Thyroid gland (tissue), 4 donors: ENCODE measurements around the gene CCNQ. TPM values are rescaled to one million over a fixed set of nuclear protein-coding genes. Genes with fewer than 3 reads are reported as not detected.

ENCODE experiments used
- DNase-seq, 2 donors: peaks; one replicate each; pipeline ENCODE4 v3.0.0-alpha.2; 2019
- H3K27ac ChIP-seq, 3 donors: fragments of 200-600 bp; sonication (generic); 1 replicate in 2 of 3; 2 replicates in 1 of 3; pipeline ENCODE4 v1.5.1; 2016 to 2019; ENCODE audit warnings: mild to moderate bottlenecking in 1 of 3, moderate library complexity in 1 of 3
- H3K27me3 ChIP-seq: fragments of 200-600 bp; sonication (generic); one replicate; pipeline ENCODE4 v1.5.1; 2019
- H3K36me3 ChIP-seq, 2 donors: fragments of 200-600 bp; sonication (generic); one replicate each; pipeline ENCODE4 v1.5.1; 2016 to 2019
- H3K4me1 ChIP-seq, 2 donors: fragments of 200-600 bp; sonication (generic); one replicate each; pipeline ENCODE4 v1.5.1; 2017 to 2019
- H3K4me3 ChIP-seq, 3 donors: fragments of 200-600 bp; sonication (generic); replicated peaks in 1 of 3; 1 replicate in 2 of 3; 2 replicates in 1 of 3; pipeline ENCODE4 v1.5.1; 2016; ENCODE audit warnings: mild to moderate bottlenecking in 1 of 3
- H3K9me3 ChIP-seq: fragments of 200-600 bp; sonication (generic); one replicate; pipeline ENCODE4 v1.5.1; 2017
- CTCF ChIP-seq, 6 experiments: fragments of 200-600 bp in 3 of 6; fragments of 450-650 bp in 3 of 6; sonication (generic) in 3 of 6; IDR thresholded peaks; one replicate each; pipeline ENCODE4 v1.5.1; 2016 to 2019; ENCODE audit warnings: antibody characterized with exemption in 6 of 6, mild to moderate bottlenecking in 2 of 6, inconsistent platforms in 1 of 6, moderate library complexity in 1 of 6
- POLR2A ChIP-seq, 2 donors: fragments of 450-650 bp; IDR thresholded peaks; one replicate each; pipeline ENCODE4 v1.6.1; 2017; ENCODE audit warnings: antibody characterized with exemption in 2 of 2, mild to moderate bottlenecking in 2 of 2, moderate library complexity in 1 of 2
- WGBS, 2 donors: methylation state at CpG; one replicate each; pipeline ENCODE4 v1.1.5; 2017; 5-methylcytosine and 5-hydroxymethylcytosine counted together
- intact Hi-C: fragments of 100-400 bp; cut with DNase I; formaldehyde crosslinking; loops from one replicate; pipeline ENCODE4 v1.15.1; 2023
- total RNA-seq, 4 donors: library from RNA; depleted of rRNA; stranded (reverse); fragments of >200 nt; gene quantifications; one replicate each; pipeline ENCODE4 v1.2.3, GENCODE V29; 2016

CCNQ gene
- total RNA-seq, 4 donors from 2014 or later: 22.0 to 43.3 (median 33.0) TPM

- intact Hi-C loops: no loop called here
- Histone ChIP-seq H3K27ac (no peak overlapping the region), H3K4me3 (no peak overlapping the region), H3K4me1 (peaks cover 0 to 16% of the 10 kb centered on the region in 2 donors), H3K27me3 (peaks cover 10% of the 10 kb centered on the region), H3K9me3 (no peaks in the 10 kb centered on the region), H3K36me3 (no peaks in the 10 kb centered on the region)
- WGBS, 2 donors: 20% methylated on average over 1 to 3 of the region's 6 CpGs
- DNase-seq: no peak
- no peak for TF ChIP-seq POLR2A (IDR thresholded peaks at IDR 0.05)
- no peak for TF ChIP-seq CTCF (IDR thresholded peaks at IDR 0.05)
Observed at GRCh38 chrX:153645151-153645550, 46.2 kb upstream of the CCNQ start.

GRCh38 chrX:153644356-153645125 is 45.6 kb upstream of the CCNQ start:
- no peak for DNase-seq
- H3K4me3 ChIP-seq: no peak overlapping the region
- no peak overlapping the region for H3K27ac ChIP-seq
- peaks cover 10% of the 10 kb centered on the region for H3K27me3 ChIP-seq
- intact Hi-C loops: no loop called here
- no CpG with 5 or more reads among the region's 46 CpGs for WGBS, 2 donors
- H3K4me1 ChIP-seq: peaks cover 0 to 16% of the 10 kb centered on the region in 2 donors
- H3K9me3 ChIP-seq: no peaks in the 10 kb centered on the region
- H3K36me3 ChIP-seq: no peaks in the 10 kb centered on the region
- TF ChIP-seq CTCF (IDR thresholded peaks at IDR 0.05) (no peak), POLR2A (IDR thresholded peaks at IDR 0.05) (no peak)

- TF ChIP-seq POLR2A (IDR thresholded peaks at IDR 0.05): no peak
- no peak for TF ChIP-seq CTCF (IDR thresholded peaks at IDR 0.05)
- intact Hi-C loops: no loop called here
- Histone ChIP-seq H3K4me1 (peaks cover 0 to 16% of the 10 kb centered on the region in 2 donors), H3K36me3 (no peaks in the 10 kb centered on the region), H3K9me3 (no peaks in the 10 kb centered on the region), H3K27ac (no peak overlapping the region), H3K4me3 (no peak overlapping the region), H3K27me3 (peaks cover 10% of the 10 kb centered on the region)
- DNase-seq: no peak
- 0 to 5% methylated on average over 3 to 8 of the region's 84 CpGs for WGBS, 2 donors
Observed at GRCh38 chrX:153643431-153644351, 44.8 kb upstream of the CCNQ start.

- H3K36me3 ChIP-seq: no peaks in the 10 kb centered on the region
- no peak overlapping the region for H3K4me3 ChIP-seq
- 3 to 10% methylated on average over 2 to 14 of the region's 48 CpGs for WGBS, 2 donors
- intact Hi-C loops: no loop called here
- H3K9me3 ChIP-seq: no peaks in the 10 kb centered on the region
- TF ChIP-seq POLR2A (IDR thresholded peaks at IDR 0.05): no peak
- TF ChIP-seq CTCF (IDR thresholded peaks at IDR 0.05): no peak
- no peak for DNase-seq
- peaks cover 10% of the 10 kb centered on the region for H3K27me3 ChIP-seq
- H3K4me1 ChIP-seq: peaks cover 0 to 16% of the 10 kb centered on the region in 2 donors
- no peak overlapping the region for H3K27ac ChIP-seq
Observed at GRCh38 chrX:153642655-153643430, 43.9 kb upstream of the CCNQ start.
